Fibroblast of gingiva (primary cell): ENCODE data around the gene SNCAIP.

Source experiments
- DNase-seq: peaks from one replicate; pipeline ENCODE4 v3.0.0-alpha.2; 2011; ENCODE audit warnings: low read depth

SNCAIP gene

DNA sequence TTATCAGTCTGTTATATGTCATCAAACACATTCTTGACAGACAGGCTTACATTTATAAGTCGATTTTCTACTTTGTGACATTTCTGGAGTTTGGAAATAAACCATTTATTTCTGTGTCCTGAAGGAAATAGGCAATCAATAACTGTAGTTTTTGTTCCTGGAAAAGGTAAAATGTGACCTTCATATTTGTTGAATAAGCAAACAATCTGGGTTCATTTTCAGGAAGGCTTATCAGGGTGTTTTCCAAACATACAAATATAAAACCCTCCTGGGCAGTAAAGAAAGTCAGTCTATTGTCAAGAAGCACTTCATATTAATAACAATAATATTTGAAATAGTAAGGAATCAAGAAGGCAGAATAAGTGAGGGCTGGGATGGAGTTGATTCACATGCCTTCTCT, 195.0 kb downstream of the SNCAIP start:
- DNase-seq, result no peak

DNA sequence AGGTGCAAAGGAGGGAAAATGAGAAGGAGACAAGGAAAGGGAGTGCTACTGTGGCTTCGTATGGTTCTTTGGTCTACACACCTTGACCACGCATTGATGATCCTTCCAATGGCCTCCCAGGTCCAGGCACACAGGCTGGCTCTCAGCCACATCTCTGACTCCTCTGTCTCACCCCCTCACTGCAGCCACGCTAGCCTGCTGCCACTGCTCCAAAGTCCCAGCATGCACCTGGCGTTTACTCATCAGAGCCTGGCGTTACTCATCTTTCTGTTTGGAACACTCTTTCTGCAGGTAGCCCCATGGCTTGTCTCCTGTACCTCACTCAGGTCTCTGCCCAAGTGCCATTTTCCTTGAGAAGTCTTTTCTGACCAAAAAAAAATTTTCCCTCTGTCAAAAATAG, 195.5 kb downstream of the SNCAIP start:
- no peak for DNase-seq

DNA sequence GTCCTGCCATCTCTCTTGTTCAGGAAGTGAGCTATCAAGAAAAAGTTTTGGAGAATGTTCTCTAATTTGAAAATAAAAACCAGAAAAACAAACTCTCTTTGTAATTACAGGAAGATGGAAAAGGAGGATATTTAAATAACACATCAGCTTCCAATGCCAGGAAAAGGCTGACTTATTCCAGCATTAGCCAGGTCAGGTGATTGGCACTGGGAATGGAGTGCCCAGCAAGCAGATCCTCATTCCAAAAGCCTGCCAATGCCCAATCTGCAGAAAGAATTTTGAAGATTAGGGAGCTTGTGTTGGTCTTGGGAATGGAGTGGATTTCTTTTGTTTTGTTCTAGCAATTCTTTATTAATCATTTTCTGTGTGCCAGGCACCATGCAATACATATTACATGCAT, 196.6 kb downstream of the SNCAIP start:
- no peak for DNase-seq
